DMS114 treated with DMSO at 0.1 percent for 48 hours (cell line): ENCODE measurements around the gene CACNB2.

Experiments used
- DNase-seq: peaks from one replicate; lab custom pipeline; 2025; ENCODE audit not compliant: unreplicated experiment; lab: John Stamatoyannopoulos, UW

CACNB2 gene

DNA sequence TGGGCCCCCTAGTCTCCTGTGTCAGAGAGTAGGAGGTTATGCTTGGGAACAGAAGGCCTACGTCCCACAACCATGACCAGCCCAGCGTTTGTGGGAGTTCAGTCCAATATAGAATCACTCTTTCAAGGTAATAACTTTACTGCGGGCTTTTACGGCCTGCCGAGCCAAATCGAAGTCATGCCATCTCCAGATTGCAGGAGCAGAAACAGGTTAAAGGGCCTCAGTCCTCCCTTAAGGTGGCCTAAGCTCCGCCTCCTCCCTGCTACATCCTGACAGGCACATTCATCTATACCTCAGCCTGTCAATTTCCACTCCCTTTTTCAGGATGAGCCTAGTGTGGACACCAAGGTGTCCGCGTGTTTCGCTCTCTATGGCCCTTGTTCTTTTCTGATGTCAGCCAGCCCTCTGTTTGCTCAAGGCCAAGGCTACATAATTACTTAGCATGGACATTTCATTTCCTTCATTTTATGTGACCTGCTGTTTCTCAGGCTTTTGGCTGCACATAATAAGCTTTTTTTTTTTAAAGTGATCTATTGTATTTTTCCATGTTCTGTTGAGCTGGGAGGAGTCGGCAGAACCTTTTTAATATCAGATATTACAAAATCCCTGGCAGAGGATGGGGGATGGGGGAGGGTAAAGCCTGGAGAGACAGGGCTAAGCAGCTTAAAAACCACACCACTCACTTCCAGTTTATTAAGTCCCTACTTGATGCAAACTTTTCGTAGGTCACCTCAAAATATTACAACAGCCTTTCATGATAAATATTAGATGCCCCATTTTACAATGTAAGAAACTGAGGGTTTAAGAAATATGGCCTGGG, 84.6 kb downstream of the CACNB2 start:
- no peak for DNase-seq

DNA sequence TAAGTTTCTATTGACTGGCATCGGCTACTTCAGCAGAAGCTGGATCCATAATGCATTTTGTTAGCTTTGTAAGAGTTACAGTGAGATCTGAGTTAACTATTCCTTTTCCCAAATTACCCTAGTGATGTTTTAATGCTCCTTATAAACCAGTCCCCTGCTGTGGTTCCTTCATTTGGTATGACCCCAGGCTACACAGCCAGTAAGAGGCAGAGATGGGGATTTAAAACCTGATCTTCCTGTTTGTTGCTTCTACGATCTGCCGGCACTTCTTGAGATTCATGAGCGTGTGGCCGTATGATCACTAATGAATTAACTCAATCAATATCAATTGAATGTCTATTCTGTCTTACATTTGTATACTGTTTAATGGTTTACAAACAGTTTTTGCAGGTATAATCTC, 86.1 kb downstream of the CACNB2 start:
- DNase-seq = no peak

DNA sequence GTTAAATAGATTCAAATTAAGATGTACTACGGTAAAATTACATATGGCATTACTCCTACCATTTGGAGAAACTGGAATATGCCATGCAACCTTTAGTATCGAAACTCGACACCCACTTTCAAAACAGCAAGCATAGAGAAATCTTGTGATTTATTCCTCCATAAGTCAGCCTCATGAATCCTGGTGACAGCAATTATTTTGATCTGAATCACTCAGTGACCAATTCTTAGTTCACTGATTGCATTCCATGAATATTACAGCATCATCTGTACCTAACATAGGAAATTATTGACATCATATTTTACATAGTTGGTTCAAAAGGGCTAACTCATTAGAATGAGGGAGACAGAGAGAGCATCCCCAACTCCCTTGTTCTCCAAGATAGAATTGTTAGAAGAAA, 89.6 kb downstream of the CACNB2 start:
- no peak for DNase-seq

DNA sequence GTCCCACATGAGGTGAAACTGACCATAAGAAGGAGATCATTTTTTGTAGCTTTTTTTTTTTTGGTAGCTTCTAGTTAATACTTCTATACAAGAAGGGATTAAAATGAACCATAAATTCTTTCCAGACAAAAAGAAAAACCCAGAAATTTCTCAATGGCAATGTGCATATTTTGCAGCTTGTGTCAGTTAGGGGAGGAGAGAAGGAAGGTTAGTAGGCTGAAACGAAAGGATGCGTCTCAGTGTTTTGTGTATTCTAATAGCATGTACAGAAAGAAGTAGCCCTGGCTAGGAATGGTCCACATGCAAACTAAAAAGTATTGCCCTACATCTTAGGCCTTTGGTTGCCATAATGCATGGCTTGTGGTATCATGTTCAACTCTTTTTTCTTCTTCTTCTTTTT, 90.6 kb downstream of the CACNB2 start:
- no peak for DNase-seq

DNA sequence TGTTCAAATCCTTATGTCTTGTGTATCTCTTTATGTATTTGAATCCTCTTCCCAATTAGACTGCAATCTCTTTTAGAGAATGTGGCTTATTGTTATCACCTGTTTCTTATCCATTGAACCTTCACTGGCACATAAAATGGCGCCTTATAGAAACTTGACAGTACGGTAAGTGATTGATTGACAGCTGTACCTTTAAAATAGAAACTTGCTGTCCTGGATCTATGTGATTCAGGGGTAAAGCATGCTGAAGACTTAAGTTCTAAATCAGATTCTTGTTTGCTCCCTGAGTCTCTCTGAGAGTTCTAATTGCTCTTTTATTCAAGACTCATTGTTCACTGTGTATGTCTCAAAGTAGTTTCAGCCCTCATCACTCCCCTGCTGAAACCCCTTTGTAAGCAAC, 91.3 kb downstream of the CACNB2 start:
- no peak for DNase-seq

DNA sequence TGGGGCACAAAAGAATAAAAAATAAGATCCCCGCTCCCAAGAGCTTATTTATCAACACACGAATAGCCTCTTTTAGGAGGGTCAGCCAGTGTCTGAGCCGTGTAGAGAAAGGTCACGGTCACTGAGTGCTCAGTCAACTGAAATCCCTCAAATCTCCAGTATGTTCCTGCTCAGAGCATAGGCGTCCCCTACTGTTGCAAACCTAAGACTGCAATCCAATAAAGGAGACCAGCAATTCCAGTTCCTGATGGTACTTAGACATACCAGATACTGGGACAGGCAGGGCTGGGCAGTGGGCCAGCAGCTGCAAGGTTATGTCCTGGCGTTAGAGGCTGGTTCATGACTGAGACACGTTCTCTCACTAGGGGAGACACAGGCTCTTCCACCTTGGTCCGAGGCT, 93.6 kb downstream of the CACNB2 start:
- no peak for DNase-seq

DNA sequence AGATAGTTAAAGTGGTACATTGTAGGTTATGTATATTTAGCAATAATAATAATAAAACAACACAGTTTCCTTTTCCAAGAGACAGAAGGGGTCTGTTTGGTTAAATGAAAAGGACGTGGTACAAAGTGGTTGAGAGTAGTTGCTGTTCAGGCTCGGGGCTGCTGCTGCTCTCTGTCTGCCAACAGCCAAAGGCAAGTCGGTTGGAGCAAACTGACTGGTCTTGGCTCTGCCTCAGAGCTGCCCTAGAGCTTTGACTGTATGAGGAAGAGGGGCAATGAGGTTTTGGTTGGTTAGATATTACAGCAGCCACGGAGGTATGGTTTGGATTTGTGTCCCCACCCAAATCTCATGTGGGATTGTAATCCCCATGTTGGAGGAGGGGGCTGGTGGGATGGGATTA, 95.3 kb downstream of the CACNB2 start:
- no peak for DNase-seq

DNA sequence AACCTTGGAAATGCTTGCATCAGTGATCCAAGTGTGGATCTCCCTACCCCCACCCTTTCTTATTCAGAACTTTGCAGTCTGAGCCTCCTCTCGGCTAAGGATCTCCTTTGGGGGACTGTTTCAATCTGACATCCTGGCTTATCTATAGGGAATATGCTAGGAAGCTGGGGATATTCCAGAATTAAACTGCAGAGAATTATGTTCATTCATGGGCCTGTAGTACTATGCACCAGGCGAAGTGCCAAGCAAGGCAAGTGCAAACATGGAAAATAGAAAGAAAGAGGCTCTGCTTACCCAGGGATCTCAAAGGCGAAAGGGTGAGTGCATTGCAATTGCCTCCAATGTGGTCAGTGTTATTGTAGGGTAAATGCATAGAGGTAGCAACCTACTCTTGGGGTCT, 96.5 kb downstream of the CACNB2 start:
- no peak for DNase-seq

DNA sequence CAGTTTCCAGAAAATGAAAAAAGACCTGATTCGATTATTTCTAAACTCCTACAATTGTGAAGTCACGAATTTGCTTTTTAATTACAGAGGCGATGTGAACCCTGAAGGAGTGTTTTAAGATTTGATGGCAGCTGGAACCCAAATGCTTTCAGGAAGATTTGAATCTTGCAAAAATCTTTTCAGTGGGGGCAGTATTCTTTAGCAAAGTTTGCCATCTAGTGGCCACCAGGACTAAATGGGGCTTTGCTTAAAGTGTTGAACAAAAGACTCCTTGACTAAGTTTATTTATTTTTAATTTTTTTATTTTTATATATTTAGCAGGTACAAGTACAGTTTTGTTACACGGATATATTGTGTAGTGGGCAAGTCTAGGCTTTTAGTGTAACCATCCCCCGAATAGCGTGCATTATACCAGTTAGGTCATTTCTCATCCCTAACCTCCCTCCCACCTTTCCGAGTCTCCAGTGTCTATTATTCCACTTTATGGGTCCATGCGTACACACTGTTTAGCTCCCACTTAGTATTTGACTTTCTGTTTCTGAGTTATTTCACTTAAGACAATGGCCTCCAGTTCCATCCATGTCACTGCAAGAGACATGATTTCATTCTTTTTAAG, 98.8 kb downstream of the CACNB2 start:
- DNase-seq = peak; percentile 13

DNA sequence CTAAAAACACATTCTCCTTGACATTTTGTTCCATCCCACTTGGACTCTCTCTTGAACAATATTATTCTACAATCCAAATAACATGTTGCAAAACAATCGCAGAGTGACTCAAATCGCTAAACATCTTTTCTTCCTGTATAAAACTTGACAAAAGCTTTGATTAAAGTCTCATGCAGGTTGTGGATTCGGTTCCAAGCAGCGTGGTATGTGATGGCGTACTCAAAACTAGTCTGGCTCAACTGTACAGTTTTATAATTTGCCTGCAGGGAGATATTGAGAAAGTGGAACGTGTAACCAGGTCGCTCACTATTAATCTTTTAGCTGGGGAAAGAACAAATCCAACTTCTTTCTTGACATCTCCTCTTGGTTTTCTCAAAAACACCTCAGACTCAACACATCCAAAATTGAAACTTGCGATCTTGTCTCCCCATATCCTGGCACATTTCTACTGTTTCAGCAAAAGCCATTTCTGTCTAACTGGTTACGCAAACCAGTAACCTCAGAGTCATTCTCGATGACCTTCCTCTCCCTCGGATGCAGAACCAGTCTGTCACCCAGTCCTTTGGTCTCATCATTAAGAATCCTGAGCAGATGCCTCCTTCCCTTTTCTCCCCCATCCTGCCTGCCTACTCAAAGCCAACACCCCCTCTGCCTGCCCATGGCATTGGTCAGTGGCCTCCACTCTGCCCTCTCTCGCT, 100.1 kb downstream of the CACNB2 start:
- no peak for DNase-seq

DNA sequence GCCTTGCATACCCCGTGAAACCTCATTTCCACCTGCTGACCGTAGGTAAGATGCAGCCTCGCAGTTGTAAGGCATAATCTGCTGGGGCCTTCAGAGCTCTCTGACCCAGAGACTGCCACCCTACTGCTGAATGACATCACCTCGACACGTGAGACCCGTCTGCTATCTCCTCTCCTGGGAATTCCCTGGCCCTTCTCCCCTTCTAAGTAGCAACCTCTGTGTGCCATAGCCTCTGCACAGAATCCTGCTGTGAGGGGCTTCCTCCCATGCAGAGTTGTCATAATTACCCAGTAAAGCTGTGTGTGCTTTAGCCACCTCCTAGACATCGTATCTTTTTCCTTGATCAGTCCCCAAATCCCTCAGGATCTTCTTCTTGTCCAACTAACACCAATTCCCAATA, 106.7 kb downstream of the CACNB2 start:
- DNase-seq = no peak

DNA sequence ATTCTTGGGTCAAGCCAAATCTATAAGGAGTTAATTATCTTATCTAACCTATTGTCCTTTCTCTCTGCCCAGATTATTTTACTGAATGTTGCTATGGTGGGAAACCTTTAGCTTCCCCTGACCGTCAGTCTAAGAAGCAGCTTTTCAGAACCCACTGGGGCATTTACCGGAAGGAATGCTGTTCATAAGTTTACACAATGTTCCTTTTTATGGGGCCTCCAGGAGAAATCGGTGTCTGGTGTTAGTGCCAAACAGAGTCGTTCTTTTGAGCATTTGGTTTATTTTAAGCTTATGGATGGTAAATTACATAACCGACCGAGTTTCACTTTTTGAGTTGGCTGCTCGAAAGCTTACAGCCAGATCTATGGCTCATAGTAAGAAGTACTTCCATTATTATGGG, 111.9 kb downstream of the CACNB2 start:
- DNase-seq = no peak

DNA sequence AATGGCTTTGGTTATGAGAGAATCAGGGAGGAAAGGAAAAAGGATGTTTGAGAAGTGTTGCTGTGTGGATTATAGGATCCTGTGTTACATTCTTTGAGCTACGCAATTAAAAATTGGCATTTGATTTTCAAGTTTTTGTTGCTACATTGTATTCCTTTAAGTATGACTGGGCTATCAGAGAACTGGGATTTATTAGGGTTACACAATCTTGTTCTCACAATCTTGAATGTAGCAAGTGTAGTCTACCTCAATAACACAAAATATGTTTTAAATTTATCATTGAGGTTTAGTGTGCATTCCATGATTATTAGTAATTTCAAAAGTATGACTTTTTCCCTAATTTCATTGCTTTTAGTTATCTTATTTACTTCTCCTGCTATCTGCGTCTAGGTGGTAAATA, 113.9 kb downstream of the CACNB2 start:
- DNase-seq = no peak

DNA sequence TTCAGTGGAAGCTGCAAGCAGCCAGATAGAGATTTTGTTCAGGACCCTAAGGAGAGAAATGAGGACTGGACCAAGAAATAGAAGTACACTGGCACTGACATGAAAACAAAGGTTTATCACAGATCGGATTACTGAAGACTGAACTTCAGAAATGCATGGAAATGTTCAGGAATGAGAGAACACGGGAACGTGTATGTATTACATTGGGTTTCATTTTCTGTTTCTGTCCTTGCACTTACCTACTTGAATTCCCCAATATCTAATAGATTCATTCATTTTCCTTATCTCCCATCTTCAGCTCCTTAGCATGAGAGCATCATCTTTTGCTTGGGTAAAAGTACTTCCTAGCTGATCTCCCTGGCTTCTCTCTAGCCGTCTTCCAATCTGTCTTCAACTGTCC, 114.5 kb downstream of the CACNB2 start:
- DNase-seq = no peak

DNA sequence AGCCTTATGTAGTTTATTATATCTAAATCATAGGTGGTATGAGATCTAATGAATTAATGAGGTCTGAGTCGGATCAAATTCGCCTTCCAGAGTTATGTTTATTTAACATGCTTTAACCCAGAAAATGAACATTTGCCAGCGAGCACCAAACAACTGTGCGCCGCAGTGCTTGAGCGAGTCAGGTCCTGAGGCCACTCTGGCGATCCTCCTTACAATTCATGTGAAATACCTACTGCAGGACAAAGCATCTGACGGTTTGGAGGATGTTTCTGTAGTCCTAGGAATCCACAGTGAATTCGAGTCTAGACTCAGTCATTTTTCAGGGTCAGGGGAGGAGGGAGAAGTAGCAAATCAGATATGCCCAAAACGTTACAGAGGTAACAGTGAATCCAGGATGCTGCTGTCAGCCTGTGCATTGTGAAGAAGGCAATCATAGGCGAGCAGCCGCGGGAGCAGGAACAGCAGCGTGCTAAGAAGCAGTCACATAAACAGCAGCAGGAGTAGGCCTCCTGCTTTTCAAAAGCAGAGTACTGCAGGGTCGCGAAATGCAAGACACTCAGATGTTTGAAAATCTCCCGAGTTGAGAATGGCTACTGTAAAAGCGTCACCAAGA, 120.2 kb downstream of the CACNB2 start:
- DNase-seq = peak; percentile 12

DNA sequence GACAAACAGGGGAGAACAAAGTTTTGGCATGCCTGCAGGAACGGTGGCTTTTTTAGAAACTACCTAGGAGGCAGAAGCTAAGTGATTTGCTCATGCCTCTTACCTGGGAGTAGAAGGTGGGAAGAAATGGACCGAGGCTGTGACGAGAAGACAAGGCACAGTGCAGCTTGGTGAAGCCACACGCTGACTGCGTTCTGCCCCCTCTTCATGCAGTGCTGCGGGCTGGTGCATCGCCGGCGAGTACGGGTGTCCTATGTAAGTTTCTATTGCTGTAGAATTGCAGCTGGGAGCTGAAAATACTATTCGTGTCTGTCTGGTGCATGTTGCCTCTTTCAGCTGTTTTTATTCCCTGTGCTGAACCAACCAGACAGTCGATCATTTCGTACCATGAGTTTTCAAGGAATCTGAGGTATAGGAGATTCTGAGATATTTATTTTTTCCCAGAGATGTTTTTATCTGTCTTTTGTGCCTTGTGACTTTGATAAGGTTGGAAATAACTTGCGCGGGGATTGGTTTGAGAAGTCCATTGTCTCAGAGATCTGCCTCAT, 120.9 kb downstream of the CACNB2 start:
- no peak for DNase-seq

DNA sequence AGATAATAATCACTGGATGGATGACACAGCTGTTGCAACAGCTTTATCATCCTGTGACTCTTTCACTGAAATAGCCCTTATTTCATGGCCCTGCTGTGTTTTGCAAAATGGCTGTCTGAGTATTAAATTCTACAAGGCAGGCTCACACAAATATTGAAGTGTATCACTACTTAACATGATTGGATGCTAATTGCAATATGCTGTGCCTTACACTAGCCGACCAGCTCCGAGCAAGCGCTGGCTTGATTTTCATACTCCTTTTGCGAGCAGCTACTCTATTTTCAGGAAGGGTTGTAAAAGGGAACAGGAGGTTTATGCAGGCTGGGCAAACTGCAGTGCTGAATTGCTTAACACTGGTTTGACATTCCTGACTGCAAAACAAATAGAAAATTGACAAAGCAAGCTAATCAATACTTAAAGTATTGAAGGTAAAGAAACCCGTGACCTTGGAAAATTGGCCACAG, 121.6 kb downstream of the CACNB2 start:
- no peak for DNase-seq

DNA sequence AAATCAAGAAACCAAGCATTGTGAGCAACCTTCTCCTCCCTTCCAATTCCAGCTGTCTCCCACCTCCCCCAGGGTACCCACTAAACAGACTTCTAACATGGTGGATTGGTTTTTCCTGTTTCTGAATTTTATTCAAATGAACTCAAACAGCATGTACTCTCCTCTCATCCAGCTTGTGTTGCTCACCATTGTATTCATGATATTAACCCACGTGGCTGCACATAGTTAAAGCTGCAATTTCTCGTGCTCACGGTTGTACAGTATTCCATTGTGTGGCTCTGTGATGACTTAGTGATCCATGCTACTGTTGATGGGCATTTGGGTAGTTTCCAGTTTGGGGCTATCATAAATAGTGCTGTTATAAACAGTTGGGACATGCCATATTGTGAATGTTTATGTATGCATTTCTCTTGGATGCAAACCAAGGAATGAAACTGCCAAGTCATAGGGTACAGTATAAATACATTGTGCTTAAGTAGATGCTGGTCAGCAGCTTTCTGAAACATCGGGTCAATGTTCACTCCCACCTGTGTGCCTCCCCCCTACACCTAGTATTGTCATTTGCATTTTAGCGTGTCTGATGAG, 124.3 kb downstream of the CACNB2 start:
- no peak for DNase-seq

DNA sequence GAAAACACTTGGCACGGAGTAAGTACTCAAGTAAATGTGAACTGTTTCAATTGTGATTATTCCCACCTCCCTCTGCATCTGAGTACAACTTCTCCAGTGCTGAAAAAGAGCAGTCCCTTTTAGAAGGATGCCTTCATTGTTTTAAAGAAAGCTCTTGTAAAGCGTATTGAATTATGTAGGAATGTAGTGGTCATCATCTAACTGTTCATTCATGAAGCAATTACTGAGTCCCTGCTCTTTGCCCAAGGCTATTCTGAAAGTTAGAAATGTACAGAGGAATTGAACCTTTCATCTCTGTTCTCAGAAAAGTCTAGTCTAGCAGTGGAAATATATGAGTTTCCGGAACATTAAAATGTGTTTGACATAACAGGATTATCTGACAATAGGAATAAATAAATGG, 127.8 kb downstream of the CACNB2 start:
- DNase-seq = no peak

DNA sequence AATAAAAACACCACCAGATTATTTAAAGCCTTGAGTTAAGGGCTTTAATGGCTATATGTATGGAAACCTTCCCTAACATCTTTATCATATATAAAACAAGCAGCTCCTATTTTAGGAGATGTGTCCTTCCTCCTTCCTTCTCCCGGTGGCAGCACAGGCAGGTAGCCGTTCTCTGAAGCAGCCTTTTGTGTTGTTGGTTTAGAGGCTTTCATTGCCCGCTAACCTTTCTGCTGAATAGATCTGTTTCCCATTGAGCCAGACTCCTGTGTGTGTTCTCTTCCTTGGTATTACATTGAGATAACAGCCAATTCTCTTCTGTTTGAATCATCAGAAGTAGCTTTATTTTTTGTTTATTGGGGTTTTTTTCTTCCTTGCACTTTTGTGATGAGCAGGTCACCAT, 131.3 kb downstream of the CACNB2 start:
- DNase-seq = no peak

DNA sequence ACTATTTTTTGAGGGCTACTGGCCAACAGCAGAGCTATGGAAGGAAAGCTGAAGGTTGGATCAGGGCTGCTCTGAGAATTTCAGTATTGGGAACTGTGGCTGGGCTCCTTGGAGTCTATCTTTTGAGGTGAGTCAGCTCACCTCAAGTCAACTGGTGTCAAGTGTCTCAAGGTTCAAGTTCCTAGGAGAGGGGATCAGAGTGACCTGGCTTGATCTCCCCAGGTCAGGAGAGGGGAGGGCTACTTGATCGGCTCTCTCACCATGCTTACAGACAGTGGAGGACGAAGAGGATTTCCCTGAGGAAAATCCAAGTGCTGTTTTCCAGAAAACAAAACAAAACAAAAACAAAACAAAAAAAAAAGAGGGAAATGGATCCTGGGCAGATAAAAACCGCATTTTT, 132.8 kb downstream of the CACNB2 start:
- no peak for DNase-seq
